PC-9 (cell line): ENCODE results near the gene SBF2. TPM values are rescaled to one million over a fixed set of nuclear protein-coding genes. Genes with fewer than 3 reads are reported as not detected.
"Not testable (repeated sequence)": the region's sequence is repeated elsewhere in the genome, so short reads cannot be mapped to it uniquely, and the experiment has no call there.

ENCODE experiments used
- BruUV-seq: library from RNA; stranded (reverse); fragments of 400-500 nt; replicated peaks from 2 replicates; lab custom pipeline; 2021; lab: Mats Ljungman, UMichigan
- CTCF ChIA-PET: fragments of 300-600 bp; sonication (Branson Sonifier 250); formaldehyde crosslinking; loops from one replicate; lab custom pipeline; 2022; ENCODE audit warnings: antibody characterized with exemption; lab: Charles Lee
- POLR2A ChIA-PET: fragments of 300-600 bp; sonication (Branson Sonifier 250); formaldehyde crosslinking; loops from one replicate; lab custom pipeline; 2022; ENCODE audit warnings: antibody characterized with exemption; ENCODE audit not compliant: unreplicated experiment; lab: Charles Lee
- DNase-seq, 2 experiments: peaks; one replicate each; pipeline versions ENCODE4 v3.0.0 to v3.0.0-alpha.2; 2015 to 2022; ENCODE audit warnings: mixed read lengths in 1 of 2
- H2AFZ ChIP-seq: fragments of 200-600 bp; sonication (generic); 2 replicates; pipeline ENCODE4 v1.8.1; 2017; ENCODE audit warnings: antibody characterized with exemption
- H3F3A ChIP-seq: fragments of 200-600 bp; sonication (generic); 2 replicates; pipeline ENCODE4 v1.8.1; 2017; ENCODE audit warnings: antibody characterized with exemption, mild to moderate bottlenecking, low read depth; ENCODE audit not compliant: insufficient read depth
- H3K27ac ChIP-seq: fragments of 200-600 bp; sonication (generic); 2 replicates; pipeline ENCODE4 v1.6.1; 2016; ENCODE audit warnings: mixed run types
- H3K27me3 ChIP-seq: fragments of 200-600 bp; sonication (generic); 2 replicates; pipeline ENCODE4 v1.6.1; 2016; ENCODE audit warnings: low read depth, mixed run types; ENCODE audit not compliant: insufficient read depth
- H3K36me3 ChIP-seq: fragments of 200-600 bp; sonication (generic); 2 replicates; pipeline ENCODE4 v1.6.1; 2016; ENCODE audit warnings: low read depth, mixed run types
- H3K4me1 ChIP-seq: fragments of 200-600 bp; sonication (generic); replicated peaks from 2 replicates; pipeline ENCODE4 v1.6.1; 2016; ENCODE audit warnings: mixed run types; ENCODE audit not compliant: insufficient read depth
- H3K4me2 ChIP-seq: fragments of 200-600 bp; sonication (generic); 2 replicates; pipeline ENCODE4 v1.6.1; 2017; ENCODE audit warnings: mixed run types
- H3K4me3 ChIP-seq: fragments of 200-600 bp; sonication (generic); 2 replicates; pipeline ENCODE4 v1.6.1; 2016; ENCODE audit warnings: mixed run types
- H3K79me2 ChIP-seq: fragments of 200-600 bp; sonication (generic); 2 replicates; pipeline ENCODE4 v1.6.1; 2017; ENCODE audit warnings: low read depth, mixed run types
- H3K9me2 ChIP-seq: fragments of 200-600 bp; sonication (generic); 2 replicates; pipeline ENCODE4 v1.8.1; 2017; ENCODE audit warnings: mild to moderate bottlenecking; ENCODE audit not compliant: insufficient read depth
- H3K9me3 ChIP-seq: fragments of 200-600 bp; sonication (generic); 2 replicates; pipeline ENCODE4 v1.8.1; 2016; ENCODE audit warnings: low read depth; ENCODE audit not compliant: insufficient read depth
- H4K20me1 ChIP-seq: fragments of 200-600 bp; sonication (generic); 2 replicates; pipeline ENCODE4 v1.8.1; 2017; ENCODE audit not compliant: insufficient read depth
- EZH2 ChIP-seq: fragments of 200-600 bp; sonication (generic); IDR thresholded peaks from 2 replicates; pipeline ENCODE4 v1.8.0; 2017; ENCODE audit warnings: antibody characterized with exemption, low read depth
- intact Hi-C: fragments of 100-400 bp; cut with micrococcal nuclease; formaldehyde crosslinking; loops from one replicate; pipeline ENCODE4 v1.10.0; 2022; ENCODE audit not compliant: unreplicated experiment
- total RNA-seq: library from RNA; stranded (reverse); gene quantifications from 2 replicates; pipeline ENCODE4 v1.2.3, GENCODE V29; 2021
- TF ChIP-seq, protein P1 (sequence below): fragments of 200-600 bp; sonication (generic); conservative IDR thresholded peaks from 2 replicates; pipeline ENCODE4 v1.6.1; 2017; ENCODE audit warnings: mixed run types, antibody characterized with exemption, mild to moderate bottlenecking, moderate library complexity

The SBF2 gene
- total RNA-seq, 1 experiment from 2014 or later, result 18.6 TPM

DNA sequence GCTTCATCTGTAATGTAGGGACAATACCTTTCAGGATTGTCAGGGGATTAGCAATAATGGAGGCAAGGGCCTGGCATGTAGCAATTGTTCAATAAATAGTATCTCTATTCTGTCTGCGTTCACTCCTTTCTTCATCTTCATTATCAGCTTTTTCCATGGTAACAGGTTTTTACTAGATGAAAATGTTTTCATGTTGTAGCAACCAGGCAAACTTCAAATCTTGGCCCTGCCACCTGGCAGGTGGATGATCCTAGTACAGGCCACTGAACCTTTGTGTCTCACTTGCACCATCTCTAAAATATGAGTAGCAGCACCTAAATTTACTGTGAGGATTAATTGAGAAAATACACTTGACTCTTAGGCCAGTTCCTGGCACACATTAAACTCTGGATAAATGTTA lies 546.8 kb downstream of the SBF2 start:
- intact Hi-C loops, result no loop called here

DNA sequence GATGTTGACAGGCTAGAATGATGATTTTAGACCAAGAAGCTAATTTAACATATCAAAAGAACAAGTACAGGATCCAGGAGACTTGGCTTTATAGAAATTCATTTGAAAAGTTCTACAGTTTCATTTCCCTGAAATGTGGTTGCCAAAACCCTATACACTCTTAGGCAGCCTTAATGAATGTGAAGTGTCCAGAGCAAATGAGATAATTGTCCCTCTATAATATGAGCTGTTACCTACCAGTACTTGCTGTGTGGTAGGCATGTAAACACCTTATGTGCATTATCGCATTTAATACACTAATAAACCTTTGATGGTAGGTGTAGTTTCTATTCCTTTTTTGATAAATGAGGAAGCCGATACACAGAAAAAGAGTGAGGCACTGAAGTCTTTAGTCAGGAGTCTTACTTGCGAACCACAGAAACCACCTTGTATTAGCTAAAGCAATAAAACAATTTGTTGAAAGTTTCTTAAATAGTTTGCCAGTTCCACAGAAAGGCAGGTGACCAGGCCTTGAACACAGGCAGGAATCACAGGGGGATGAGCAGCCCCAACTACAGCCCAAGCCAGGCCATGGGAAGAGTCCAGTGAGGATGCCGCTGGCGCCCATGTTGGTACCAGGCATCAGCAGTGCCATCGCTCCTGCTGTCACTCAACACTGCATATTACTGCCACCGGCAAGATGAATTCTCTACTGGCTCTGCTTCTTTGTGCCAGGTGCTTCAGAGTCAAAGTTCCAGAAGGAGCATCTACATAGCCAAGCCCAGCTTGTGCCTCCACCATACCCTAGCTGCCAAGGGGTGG lies 548.4 kb downstream of the SBF2 start:
- no peak overlapping the region for H3K27ac ChIP-seq
- no peak overlapping the region for H3K4me3 ChIP-seq
- no TSS peak for BruUV-seq
- H3K9me3 ChIP-seq, result no peaks in the 10 kb centered on the region
- H3K79me2 ChIP-seq, result no peaks in the 10 kb centered on the region
- DNase-seq, result no peak
- no peak overlapping the region for H2AFZ ChIP-seq
- no peaks in the 10 kb centered on the region for H3K36me3 ChIP-seq
- H3K27me3 ChIP-seq, result no peaks in the 10 kb centered on the region
- no peaks in the 10 kb centered on the region for H3F3A ChIP-seq
- intact Hi-C loops, result no loop called here
- CTCF ChIA-PET, result no interaction called here
- POLR2A ChIA-PET, result interaction anchor here (0.7 kb wide), 1 partner anchor 750 kb away, joined by 4 read pairs; no protein-coding TSS in a partner anchor
- no peaks in the 10 kb centered on the region for H3K4me1 ChIP-seq
- no peaks in the 10 kb centered on the region for H3K9me2 ChIP-seq
- H4K20me1 ChIP-seq, result no peaks in the 10 kb centered on the region
- no peak overlapping the region for H3K4me2 ChIP-seq
- TF ChIP-seq, protein P1, sequence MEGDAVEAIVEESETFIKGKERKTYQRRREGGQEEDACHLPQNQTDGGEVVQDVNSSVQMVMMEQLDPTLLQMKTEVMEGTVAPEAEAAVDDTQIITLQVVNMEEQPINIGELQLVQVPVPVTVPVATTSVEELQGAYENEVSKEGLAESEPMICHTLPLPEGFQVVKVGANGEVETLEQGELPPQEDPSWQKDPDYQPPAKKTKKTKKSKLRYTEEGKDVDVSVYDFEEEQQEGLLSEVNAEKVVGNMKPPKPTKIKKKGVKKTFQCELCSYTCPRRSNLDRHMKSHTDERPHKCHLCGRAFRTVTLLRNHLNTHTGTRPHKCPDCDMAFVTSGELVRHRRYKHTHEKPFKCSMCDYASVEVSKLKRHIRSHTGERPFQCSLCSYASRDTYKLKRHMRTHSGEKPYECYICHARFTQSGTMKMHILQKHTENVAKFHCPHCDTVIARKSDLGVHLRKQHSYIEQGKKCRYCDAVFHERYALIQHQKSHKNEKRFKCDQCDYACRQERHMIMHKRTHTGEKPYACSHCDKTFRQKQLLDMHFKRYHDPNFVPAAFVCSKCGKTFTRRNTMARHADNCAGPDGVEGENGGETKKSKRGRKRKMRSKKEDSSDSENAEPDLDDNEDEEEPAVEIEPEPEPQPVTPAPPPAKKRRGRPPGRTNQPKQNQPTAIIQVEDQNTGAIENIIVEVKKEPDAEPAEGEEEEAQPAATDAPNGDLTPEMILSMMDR, result no peak
- no peak for TF ChIP-seq EZH2

More for the DNA sequence above, 546.8 kb downstream of the SBF2 start:
- Histone ChIP-seq H3K79me2 (no peaks in the 10 kb centered on the region), H3K4me3 (no peak overlapping the region), H3K4me2 (no peak overlapping the region), H4K20me1 (no peaks in the 10 kb centered on the region), H3K4me1 (no peaks in the 10 kb centered on the region), H3K36me3 (no peaks in the 10 kb centered on the region), H3K9me3 (no peaks in the 10 kb centered on the region), H3K9me2 (no peaks in the 10 kb centered on the region), H3F3A (no peaks in the 10 kb centered on the region), H3K27ac (no peak overlapping the region), H3K27me3 (no peaks in the 10 kb centered on the region), H2AFZ (no peak overlapping the region)
- DNase-seq, result no peak
- TF ChIP-seq, protein P1, result no peak
- TF ChIP-seq EZH2, result no peak
- no TSS peak for BruUV-seq
- ChIA-PET CTCF (no interaction called here), POLR2A (no interaction called here)

DNA sequence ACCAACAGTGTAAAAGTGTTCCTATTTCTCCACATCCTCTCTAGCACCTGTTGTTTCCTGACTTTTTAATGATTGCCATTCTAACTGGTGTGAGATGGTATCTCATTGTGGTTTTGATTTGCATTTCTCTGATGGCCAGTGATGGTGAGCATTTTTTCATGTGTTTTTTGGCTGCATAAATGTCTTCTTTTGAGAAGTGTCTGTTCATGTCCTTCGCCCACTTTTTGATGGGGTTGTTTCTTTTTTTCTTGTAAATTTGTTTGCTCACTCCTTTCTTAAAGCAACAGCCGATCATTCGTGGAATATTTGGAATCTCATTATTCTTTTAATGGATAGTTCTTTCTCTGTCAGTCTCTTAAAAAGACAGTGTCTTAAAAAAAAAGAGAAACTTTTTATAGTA lies 550.5 kb downstream of the SBF2 start:
- H3K4me3 ChIP-seq, H3F3A ChIP-seq, H3K4me1 ChIP-seq, H3K27me3 ChIP-seq, intact Hi-C loops, H4K20me1 ChIP-seq, POLR2A ChIA-PET, H3K9me3 ChIP-seq, H3K4me2 ChIP-seq, H3K79me2 ChIP-seq, CTCF ChIA-PET, DNase-seq, BruUV-seq, H3K36me3 ChIP-seq, H3K27ac ChIP-seq, H2AFZ ChIP-seq, H3K9me2 ChIP-seq: not testable (repeated sequence)
